ENCODE measurements around the gene TRAFD1.
"Not testable (repeated sequence)": the region's sequence is repeated elsewhere in the genome, so short reads cannot be mapped to it uniquely, and the experiment has no call there.

The TRAFD1 gene

GRCh38 chr12:112125250-112125999, at the start of gene TRAFD1:
TSS of gene TRAFD1 (plus strand) at chr12:112125560. CDS start at chr12:112130523, 4,963 bp downstream.
- peak; percentile 99 for DNase-seq

- DNase-seq: no peak
Measured at GRCh38 chr12:112087055-112087850, 38.1 kb upstream of the TRAFD1 start.

- DNase-seq: no peak
Measured at GRCh38 chr12:112087851-112088250, 37.5 kb upstream of the TRAFD1 start.

GRCh38 chr12:112091563-112091962, 33.8 kb upstream of the TRAFD1 start:
- no peak for DNase-seq

GRCh38 chr12:112096070-112096469, 29.3 kb upstream of the TRAFD1 start:
- peak; percentile 32 for DNase-seq

GRCh38 chr12:112096667-112097066, 28.7 kb upstream of the TRAFD1 start:
- DNase-seq: peak; percentile 77

GRCh38 chr12:112097641-112098040, 27.7 kb upstream of the TRAFD1 start:
- no peak for DNase-seq

GRCh38 chr12:112100500-112100899, 24.9 kb upstream of the TRAFD1 start:
- DNase-seq: not testable (repeated sequence)

- no peak for DNase-seq
Measured at GRCh38 chr12:112102127-112102526, 23.2 kb upstream of the TRAFD1 start.

GRCh38 chr12:112102746-112103145, 22.6 kb upstream of the TRAFD1 start:
- DNase-seq: not testable (repeated sequence)

- no peak for DNase-seq
Measured at GRCh38 chr12:112103758-112104503, 21.4 kb upstream of the TRAFD1 start.

- no peak for DNase-seq
Measured at GRCh38 chr12:112105891-112106290, 19.5 kb upstream of the TRAFD1 start.

- peak; percentile 32 for DNase-seq
Measured at GRCh38 chr12:112107306-112108201, 17.8 kb upstream of the TRAFD1 start.

GRCh38 chr12:112108202-112109079, 16.9 kb upstream of the TRAFD1 start, which contains the start of gene NAA25:
TSS of gene NAA25 (minus strand) at chr12:112108783. CDS start at chr12:112108773, 10 bp downstream.
- DNase-seq: peak; percentile 90

- not testable (repeated sequence) for DNase-seq
Measured at GRCh38 chr12:112110787-112111662, 14.3 kb upstream of the TRAFD1 start.

GRCh38 chr12:112111931-112112330, 13.4 kb upstream of the TRAFD1 start:
- DNase-seq: no peak

- DNase-seq: no peak
Measured at GRCh38 chr12:112112409-112113133, 12.8 kb upstream of the TRAFD1 start.

GRCh38 chr12:112115259-112116045, 9.9 kb upstream of the TRAFD1 start:
- DNase-seq: no peak
